Esophagus squamous epithelium (tissue), 5 donors: Measurements from ENCODE around the gene SGMS1. TPM values are rescaled to one million over a fixed set of nuclear protein-coding genes. Genes with fewer than 3 reads are reported as not detected.
A peak's percentile ranks its signal among the peaks of the same experiment; 100 is the strongest.

ENCODE experiments used
- DNase-seq: peaks from one replicate; lab custom pipeline; 2025; lab: John Stamatoyannopoulos, UW
- H3K27ac ChIP-seq, 4 donors: fragments of 200-600 bp; sonication (generic); one replicate each; pipeline ENCODE4 v1.5.1; 2016 to 2019; ENCODE audit warnings: mild to moderate bottlenecking in 1 of 4
- H3K27me3 ChIP-seq, 4 donors: fragments of 200-600 bp; sonication (generic); 1 replicate in 3 of 4; 2 replicates in 1 of 4; pipeline versions ENCODE4 v1.5.1 to v1.6.0; 2017 to 2021; ENCODE audit warnings: antibody characterized with exemption in 1 of 4
- H3K36me3 ChIP-seq, 3 donors: fragments of 200-600 bp; sonication (generic); one replicate each; pipeline ENCODE4 v1.5.1; 2016 to 2019
- H3K4me1 ChIP-seq, 3 donors: fragments of 200-600 bp; sonication (generic); one replicate each; pipeline ENCODE4 v1.5.1; 2017 to 2019
- H3K4me3 ChIP-seq, 4 donors: fragments of 200-600 bp; sonication (generic); 1 replicate in 3 of 4; 2 replicates in 1 of 4; pipeline ENCODE4 v1.5.1; 2016 to 2019; ENCODE audit warnings: mild to moderate bottlenecking in 2 of 4, moderate library complexity in 1 of 4
- H3K9me3 ChIP-seq, 3 donors: fragments of 200-600 bp; sonication (generic); one replicate each; pipeline ENCODE4 v1.5.1; 2016 to 2019
- POLR2A ChIP-seq, 4 donors: fragments of 450-650 bp; IDR thresholded peaks; one replicate each; pipeline ENCODE4 v1.6.1; 2017; ENCODE audit warnings: antibody characterized with exemption in 4 of 4, mild to moderate bottlenecking in 4 of 4, moderate library complexity in 3 of 4
- WGBS, 2 donors: methylation state at CpG; one replicate each; pipeline ENCODE4 v1.1.5; 2018; 5-methylcytosine and 5-hydroxymethylcytosine counted together
- intact Hi-C: fragments of 100-400 bp; cut with DNase I; formaldehyde crosslinking; loops from one replicate; pipeline ENCODE4 v1.15.0; 2022
- total RNA-seq, 4 donors: library from RNA; depleted of rRNA; stranded (reverse); fragments of >200 nt; gene quantifications; one replicate each; pipeline ENCODE4 v1.1.0, GENCODE V29; 2016
- TF ChIP-seq, protein P1 (sequence below), 6 experiments: fragments of 450-650 bp in 4 of 6; fragments of 200-600 bp in 2 of 6; sonication (generic) in 2 of 6; IDR thresholded peaks; one replicate each; pipeline ENCODE4 v1.5.1; 2016 to 2019; ENCODE audit warnings: antibody characterized with exemption in 6 of 6, mild to moderate bottlenecking in 4 of 6, moderate library complexity in 4 of 6
- donor health status: DM: yes; HTN: yes; CAD: no.

The SGMS1 gene
- total RNA-seq, 4 donors from 2014 or later, result 39.4 to 64.1 (median 54.9) TPM

DNA sequence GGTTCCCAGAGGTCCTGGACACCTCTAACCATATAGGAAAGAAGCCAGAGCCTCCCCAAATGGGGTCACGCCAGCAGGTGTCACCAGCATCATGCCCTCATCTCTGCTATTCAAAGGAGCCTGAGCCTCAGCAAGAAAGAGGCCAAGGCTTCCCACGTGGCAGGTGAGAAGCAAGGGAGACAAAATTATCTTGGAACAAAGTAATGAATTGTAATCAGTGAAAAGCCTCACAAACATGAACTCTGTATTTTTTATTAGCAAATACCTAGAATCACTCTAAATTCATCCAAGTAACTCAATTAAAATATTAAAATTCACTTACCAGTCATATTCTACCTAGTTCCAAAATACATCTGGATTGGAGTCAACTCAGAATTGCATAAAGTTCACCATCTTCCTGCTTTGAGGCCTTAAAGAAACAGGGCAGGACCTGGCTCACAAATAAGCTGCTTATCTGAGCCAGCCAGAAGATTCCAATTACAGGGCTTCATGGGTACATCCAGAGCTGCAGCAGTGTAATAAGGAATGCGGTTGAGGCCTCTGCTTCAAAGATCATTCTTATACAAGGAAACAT, 68.7 kb downstream of the SGMS1 start:
- intact Hi-C loops, result no loop called here
- Histone ChIP-seq H3K4me1 (peaks cover 7 to 70% (median 16%) of the 10 kb centered on the region in 3 donors), H3K9me3 (no peaks in the 10 kb centered on the region), H3K36me3 (no peaks in the 10 kb centered on the region), H3K4me3 (no peak overlapping the region), H3K27ac (peak overlapping the region in 3 of 4 donors; percentile 12 to 31 (median 30)), H3K27me3 (no peaks in the 10 kb centered on the region)
- WGBS, 2 donors, result 52 to 67% methylated on average over 2 to 3 of the region's 3 CpGs
- TF ChIP-seq, protein P1, sequence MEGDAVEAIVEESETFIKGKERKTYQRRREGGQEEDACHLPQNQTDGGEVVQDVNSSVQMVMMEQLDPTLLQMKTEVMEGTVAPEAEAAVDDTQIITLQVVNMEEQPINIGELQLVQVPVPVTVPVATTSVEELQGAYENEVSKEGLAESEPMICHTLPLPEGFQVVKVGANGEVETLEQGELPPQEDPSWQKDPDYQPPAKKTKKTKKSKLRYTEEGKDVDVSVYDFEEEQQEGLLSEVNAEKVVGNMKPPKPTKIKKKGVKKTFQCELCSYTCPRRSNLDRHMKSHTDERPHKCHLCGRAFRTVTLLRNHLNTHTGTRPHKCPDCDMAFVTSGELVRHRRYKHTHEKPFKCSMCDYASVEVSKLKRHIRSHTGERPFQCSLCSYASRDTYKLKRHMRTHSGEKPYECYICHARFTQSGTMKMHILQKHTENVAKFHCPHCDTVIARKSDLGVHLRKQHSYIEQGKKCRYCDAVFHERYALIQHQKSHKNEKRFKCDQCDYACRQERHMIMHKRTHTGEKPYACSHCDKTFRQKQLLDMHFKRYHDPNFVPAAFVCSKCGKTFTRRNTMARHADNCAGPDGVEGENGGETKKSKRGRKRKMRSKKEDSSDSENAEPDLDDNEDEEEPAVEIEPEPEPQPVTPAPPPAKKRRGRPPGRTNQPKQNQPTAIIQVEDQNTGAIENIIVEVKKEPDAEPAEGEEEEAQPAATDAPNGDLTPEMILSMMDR (IDR thresholded peaks at IDR 0.05), result peak in 1 of 6 experiments; percentile 4
- TF ChIP-seq POLR2A (IDR thresholded peaks at IDR 0.05), result no peak
- no peak for DNase-seq

DNA sequence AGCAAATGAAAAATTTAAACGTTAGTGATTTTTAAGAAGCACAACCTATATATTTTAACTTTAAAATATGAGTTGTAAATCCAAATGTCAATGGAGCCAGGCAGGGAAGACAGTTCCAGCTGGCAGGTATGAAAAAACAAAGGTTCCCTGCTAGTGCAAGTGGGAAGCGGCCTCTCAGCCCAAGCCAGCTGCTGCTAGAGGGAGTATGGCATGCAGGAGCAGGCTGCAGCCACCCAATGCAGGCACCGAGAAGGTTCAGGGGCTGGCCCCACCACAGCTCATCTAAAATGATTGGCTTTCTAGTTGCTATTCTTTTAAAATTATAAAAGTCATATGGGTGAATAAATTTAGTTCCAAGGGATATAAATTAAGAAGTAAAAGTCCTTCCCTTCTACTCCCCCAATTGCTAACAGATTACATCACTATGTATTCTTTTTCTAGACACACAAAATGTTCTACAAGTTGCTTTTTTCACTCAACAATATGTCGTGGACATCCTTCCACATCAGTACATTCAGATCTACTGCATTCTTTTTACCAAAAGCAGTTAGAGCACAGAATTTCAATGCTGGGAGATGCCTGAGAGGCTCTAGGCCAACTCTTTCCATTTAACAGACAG, 69.3 kb downstream of the SGMS1 start:
- no peaks in the 10 kb centered on the region for H3K27me3 ChIP-seq
- TF ChIP-seq, protein P1 (IDR thresholded peaks at IDR 0.05), result no peak
- no peak for TF ChIP-seq POLR2A (IDR thresholded peaks at IDR 0.05)
- no peaks in the 10 kb centered on the region for H3K36me3 ChIP-seq
- 49 to 57% methylated on average over 4 of the region's 4 CpGs for WGBS, 2 donors
- peak overlapping the region in 3 of 4 donors; percentile 12 to 31 (median 30) for H3K27ac ChIP-seq
- H3K9me3 ChIP-seq, result no peaks in the 10 kb centered on the region
- DNase-seq, result no peak
- intact Hi-C loops, result no loop called here
- peaks cover 7 to 73% (median 16%) of the 10 kb centered on the region in 3 donors for H3K4me1 ChIP-seq
- no peak overlapping the region for H3K4me3 ChIP-seq

DNA sequence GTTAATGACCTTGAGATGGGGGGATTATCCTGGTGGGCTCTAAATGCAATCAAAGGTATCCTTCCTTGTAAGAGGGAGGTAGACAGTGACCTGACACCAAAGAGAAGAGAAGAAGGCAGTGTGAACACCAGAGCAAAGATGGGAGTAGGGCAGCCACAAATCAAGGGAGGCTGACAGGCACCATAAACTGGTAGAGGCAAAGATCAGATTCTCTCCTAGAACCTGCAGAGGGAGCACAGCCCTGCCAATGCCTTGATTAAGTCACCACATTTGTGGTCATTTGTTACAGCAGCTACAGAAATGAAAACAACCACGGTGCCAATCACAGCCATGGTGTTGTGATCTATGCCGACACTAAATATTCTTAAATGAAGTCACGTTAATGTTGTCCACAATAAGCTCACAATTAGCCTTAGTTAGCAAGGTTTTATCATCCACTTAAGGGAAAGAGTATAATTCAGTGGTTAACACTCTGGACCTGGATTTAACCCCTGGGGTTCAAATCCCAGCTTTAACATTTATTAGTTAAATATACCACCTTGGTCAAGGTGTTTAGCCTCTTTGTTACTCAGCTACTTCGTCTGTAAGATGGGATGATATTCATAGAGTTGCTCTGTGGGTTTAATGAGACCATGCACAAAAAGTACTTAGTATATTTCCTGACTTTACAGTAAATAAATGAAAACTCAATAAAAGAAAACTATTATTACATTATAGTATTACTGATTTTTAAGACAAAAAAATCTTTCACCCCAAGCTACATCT, 70.8 kb downstream of the SGMS1 start:
- Histone ChIP-seq H3K9me3 (no peaks in the 10 kb centered on the region), H3K4me3 (no peak overlapping the region), H3K27me3 (no peaks in the 10 kb centered on the region), H3K27ac (peak overlapping the region in 2 of 4 donors; percentile 62 to 71), H3K4me1 (peaks cover 3 to 57% (median 16%) of the 10 kb centered on the region in 3 donors), H3K36me3 (no peaks in the 10 kb centered on the region)
- no peak for DNase-seq
- TF ChIP-seq, protein P1 (IDR thresholded peaks at IDR 0.05), result peak in 2 of 6 experiments; percentile 23 to 27
- no peak for TF ChIP-seq POLR2A (IDR thresholded peaks at IDR 0.05)
- intact Hi-C loops, result no loop called here
- WGBS, 2 donors, result 64 to 77% methylated on average over 4 of the region's 4 CpGs

DNA sequence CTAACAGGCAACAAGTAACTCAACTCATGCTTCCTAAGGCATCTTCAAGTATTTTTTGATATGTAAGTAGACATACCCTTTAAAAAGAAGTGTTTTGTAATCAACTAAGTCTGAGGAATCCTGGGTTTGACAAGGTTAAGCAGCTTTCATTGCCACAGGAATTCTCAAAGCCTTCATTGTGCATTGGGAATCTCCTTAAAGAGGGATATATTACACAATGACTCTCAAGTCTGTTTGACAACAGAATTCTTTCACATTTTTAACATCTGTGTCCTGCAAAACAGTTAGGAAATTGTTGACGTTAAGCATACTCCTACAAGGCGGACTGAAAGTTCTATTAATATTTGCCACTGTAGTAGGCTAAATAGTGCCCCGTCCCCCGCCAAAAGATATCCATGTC, 71.4 kb downstream of the SGMS1 start:
- peak overlapping the region in 2 of 4 donors; percentile 62 to 71 for H3K27ac ChIP-seq
- peaks cover 3 to 53% (median 16%) of the 10 kb centered on the region in 3 donors for H3K4me1 ChIP-seq
- intact Hi-C loops, result no loop called here
- WGBS, 2 donors, result 62 to 76% methylated on average over 4 of the region's 4 CpGs
- no peaks in the 10 kb centered on the region for H3K9me3 ChIP-seq
- TF ChIP-seq, protein P1 (IDR thresholded peaks at IDR 0.05), result no peak
- no peak for TF ChIP-seq POLR2A (IDR thresholded peaks at IDR 0.05)
- no peaks in the 10 kb centered on the region for H3K36me3 ChIP-seq
- H3K4me3 ChIP-seq, result no peak overlapping the region
- no peak for DNase-seq
- no peaks in the 10 kb centered on the region for H3K27me3 ChIP-seq

DNA sequence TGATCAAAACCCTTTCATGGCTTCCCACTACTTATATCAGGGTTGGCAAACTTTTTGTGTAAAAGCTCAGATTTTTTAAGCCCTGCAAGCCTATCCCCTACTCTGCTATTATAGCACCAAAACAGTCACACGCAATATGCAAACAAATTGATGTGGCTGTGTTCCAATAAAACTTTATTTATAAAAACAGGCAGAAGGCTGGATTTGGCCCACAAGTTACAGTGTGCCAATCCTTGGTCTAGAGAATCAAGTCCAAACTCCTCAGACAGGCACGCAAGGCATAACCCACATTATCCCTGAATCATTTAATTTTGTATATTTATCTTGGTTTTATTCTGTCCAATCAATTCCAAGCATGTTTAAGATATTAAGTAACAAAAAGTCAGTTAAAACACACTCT, 71.9 kb downstream of the SGMS1 start:
- H3K9me3 ChIP-seq, result no peaks in the 10 kb centered on the region
- no peak for DNase-seq
- TF ChIP-seq POLR2A (IDR thresholded peaks at IDR 0.05), result no peak
- TF ChIP-seq, protein P1 (IDR thresholded peaks at IDR 0.05), result no peak
- 78% methylated on average over 2 of the region's 2 CpGs for WGBS, 2 donors
- H3K4me3 ChIP-seq, result no peak overlapping the region
- H3K27ac ChIP-seq, result peak overlapping the region in 2 of 4 donors; percentile 51 to 62
- intact Hi-C loops, result no loop called here
- H3K4me1 ChIP-seq, result peaks cover 3 to 53% (median 16%) of the 10 kb centered on the region in 3 donors
- no peaks in the 10 kb centered on the region for H3K27me3 ChIP-seq
- no peaks in the 10 kb centered on the region for H3K36me3 ChIP-seq
